GM12878 (cell line): ENCODE results near the gene BBC3. TPM values are rescaled to one million over a fixed set of nuclear protein-coding genes. Genes with fewer than 3 reads are reported as not detected.

Experiments
- ATAC-seq: fragments of 200-7000 bp; cut with Tn5 transposase; 3 replicates; pipeline ENCODE4 v1.9.1; 2020; ENCODE audit warnings: mild to moderate bottlenecking, moderate library complexity
- BruUV-seq: library from RNA; stranded (reverse); fragments of 400-500 nt; replicated peaks from 2 replicates; lab custom pipeline; 2021; lab: Mats Ljungman, UMichigan
- CTCF ChIA-PET: fragments of 300-600 bp; sonication (Branson Sonifier 250); formaldehyde crosslinking; extraction: SDS; loops from one replicate; lab custom pipeline; 2021; ENCODE audit warnings: inconsistent platforms; lab: Yijun Ruan, JAX
- POLR2A ChIA-PET: fragments of 350-600 bp; formaldehyde crosslinking; extraction: SDS; loops from one replicate; lab custom pipeline; 2021; ENCODE audit warnings: inconsistent platforms; lab: Charles Lee
- RAD21 ChIA-PET: fragments of 300-600 bp; sonication (Branson Sonifier 250); formaldehyde crosslinking; loops from one replicate; lab custom pipeline; 2023; ENCODE audit warnings: antibody characterized with exemption; ENCODE audit not compliant: unreplicated experiment; lab: Charles Lee
- SMC1A ChIA-PET: fragments of 300-600 bp; sonication (Branson Sonifier 250); formaldehyde crosslinking; loops from one replicate; lab custom pipeline; 2023; ENCODE audit not compliant: unreplicated experiment, uncharacterized antibody; lab: Charles Lee
- DNase-seq: peaks from one replicate; pipeline ENCODE4 v3.0.0-alpha.2; 2011; ENCODE audit warnings: low read depth, low spot score
- FAIRE-seq: peaks from 3 replicates; lab custom pipeline; 2011; peaks lifted over from hg19 to GRCh38; lab: Jason Lieb, UNC
- H2AFZ ChIP-seq: 2 replicates; pipeline ENCODE4 v1.6.0; 2011; ENCODE audit warnings: low read depth, low read length, control low read depth; ENCODE audit not compliant: control insufficient read depth
- H3K27ac ChIP-seq: 2 replicates; pipeline ENCODE4 v1.5.1; 2011; ENCODE audit warnings: control low read depth; ENCODE audit not compliant: control insufficient read depth, insufficient read depth
- H3K27me3 ChIP-seq, 2 experiments: replicated peaks in 1 of 2; 2 replicates each; pipeline versions ENCODE4 v1.6.0 to v1.6.1; 2011; ENCODE audit warnings: low read length in 1 of 2; ENCODE audit not compliant: control insufficient read depth in 2 of 2, insufficient read depth in 2 of 2
- H3K36me3 ChIP-seq, 2 experiments: 2 replicates each; pipeline ENCODE4 v1.5.1; 2011; ENCODE audit warnings: low read length in 1 of 2; ENCODE audit not compliant: control insufficient read depth in 2 of 2, insufficient read depth in 2 of 2
- H3K4me1 ChIP-seq: 2 replicates; pipeline ENCODE4 v1.6.1; 2011; ENCODE audit warnings: mild to moderate bottlenecking, low read length, moderate library complexity, mixed read lengths; ENCODE audit not compliant: control insufficient read depth, insufficient read depth
- H3K4me2 ChIP-seq: 2 replicates; pipeline ENCODE4 v1.6.0; 2011; ENCODE audit warnings: control low read depth; ENCODE audit not compliant: control insufficient read depth, insufficient read depth
- H3K4me3 ChIP-seq: fragments of 200-600 bp; sonication (generic); 2 replicates; pipeline ENCODE4 v1.5.1; 2016
- H3K79me2 ChIP-seq: 2 replicates; pipeline ENCODE4 v1.6.0; 2011; ENCODE audit warnings: low read length; ENCODE audit not compliant: control insufficient read depth, insufficient read depth
- H3K9ac ChIP-seq: 2 replicates; pipeline ENCODE4 v1.8.0; 2011; ENCODE audit warnings: low read length, control low read depth, mixed read lengths; ENCODE audit not compliant: control insufficient read depth, insufficient read depth
- H3K9me3 ChIP-seq: replicated peaks from 3 replicates; pipeline ENCODE4 v1.5.1; 2011; ENCODE audit warnings: mild to moderate bottlenecking, low read length; ENCODE audit not compliant: control insufficient read depth, insufficient read depth
- H4K20me1 ChIP-seq: 2 replicates; pipeline ENCODE4 v1.6.0; 2011; ENCODE audit not compliant: control insufficient read depth, insufficient read depth
- E4F1 ChIP-seq: fragments of 450-650 bp; IDR thresholded peaks from 2 replicates; pipeline ENCODE4 v1.6.1; 2018; ENCODE audit warnings: borderline replicate concordance, mild to moderate bottlenecking; ENCODE audit not compliant: partially characterized antibody
- HDAC2 ChIP-seq: fragments of 200-600 bp; sonication (generic); IDR thresholded peaks from 2 replicates; pipeline ENCODE4 v1.6.1; 2017
- HDAC6 ChIP-seq: fragments of 200-600 bp; sonication (generic); IDR thresholded peaks from one replicate; pipeline ENCODE4 v1.8.0; 2017; ENCODE audit warnings: antibody characterized with exemption; ENCODE audit not compliant: unreplicated experiment
- JUND ChIP-seq: IDR thresholded peaks from 2 replicates; pipeline ENCODE4 v1.6.1; 2012; ENCODE audit warnings: low read depth, mild to moderate bottlenecking, low read length, improper control_type of control experiment, moderate library complexity
- MTA2 ChIP-seq: fragments of 450-650 bp; IDR thresholded peaks from 2 replicates; pipeline ENCODE4 v1.6.1; 2016; ENCODE audit warnings: low read depth, mild to moderate bottlenecking, moderate library complexity
- RELA ChIP-seq: fragments of 450-650 bp; IDR thresholded peaks from 2 replicates; pipeline ENCODE4 v1.8.0; 2014; ENCODE audit warnings: borderline replicate concordance; ENCODE audit not compliant: partially characterized antibody
- SP1 ChIP-seq: IDR thresholded peaks from one replicate; pipeline ENCODE4 v1.6.1; 2011; ENCODE audit warnings: low read depth, low read length
- STAT3 ChIP-seq: IDR thresholded peaks from 2 replicates; pipeline ENCODE4 v1.6.1; 2011; ENCODE audit warnings: low read depth, low read length, improper control_type of control experiment
- USF2 ChIP-seq: IDR thresholded peaks from 2 replicates; pipeline ENCODE4 v1.6.1; 2011; ENCODE audit warnings: low read depth, low read length, improper control_type of control experiment, borderline replicate concordance
- ZNF207 ChIP-seq: fragments of 450-650 bp; IDR thresholded peaks from 2 replicates; pipeline ENCODE4 v1.6.1; 2014; ENCODE audit warnings: antibody characterized with exemption, mild to moderate bottlenecking, borderline replicate concordance
- ZNF592 ChIP-seq: fragments of 450-650 bp; IDR thresholded peaks from 2 replicates; pipeline ENCODE4 v1.6.1; 2017; ENCODE audit warnings: mild to moderate bottlenecking, moderate library complexity
- WGBS: methylation state at CpG from one replicate; pipeline ENCODE4 v1.1.6; 2016; ENCODE audit warnings: low lambda C conversion rate; ENCODE audit not compliant: insufficient replicate concordance, insufficient coverage; ENCODE audit errors: missing lambda C conversion rate; 5-methylcytosine and 5-hydroxymethylcytosine counted together
- in situ Hi-C: fragments of 300-500 bp; cut with MboI; formaldehyde crosslinking; loops from 9 replicates; pipeline ENCODE4 v1.14.3; 2018; ENCODE audit warnings: mixed read lengths
- intact Hi-C: fragments of 100-400 bp; cut with micrococcal nuclease; formaldehyde crosslinking; loops from one replicate; pipeline ENCODE4 v1.14.2; 2022; ENCODE audit not compliant: unreplicated experiment
- polyA plus RNA-seq, 11 experiments: library from polyadenylated mRNA; depleted of rRNA in 4 of 11; unstranded in 6 of 11; stranded (reverse) in 5 of 11; fragments of >200 nt; fragmentation: Nextera tagmentation in 4 of 11; fragmentation: Illumina TruSeq in 1 of 11; extraction: Ambion mirVana in 4 of 11; extraction: Trizol in 1 of 11; gene quantifications; 1 replicate in 1 of 11; 2 replicates in 10 of 11; pipeline versions ENCODE4 v1.2.1 to v1.2.3, GENCODE V29; 2011 to 2016; ENCODE audit warnings: inconsistent platforms in 2 of 11, missing spikeins in 2 of 11, low read depth in 1 of 11
- total RNA-seq, 4 experiments: library from RNA; depleted of rRNA in 3 of 4; stranded (reverse); fragments of >200 nt in 3 of 4; fragmentation: Illumina TruSeq in 1 of 4; extraction: Trizol in 1 of 4; gene quantifications; 2 replicates each; pipeline versions ENCODE4 v1.2.1 to v1.2.3, GENCODE V29; 2013 to 2021

Gene BBC3
- total and polyA plus RNA-seq, 10 of the 15 experiments (the other 5 are each of a cell fraction or from before 2014, with no cell fraction given) = 0.10 to 17.9 (median 7.5) TPM

- TF ChIP-seq ZNF592 (no peak), JUND (no peak)
- TF ChIP-seq, all 136 proteins: peak for 0
These were observed 43.7 kb downstream of the BBC3 start (continued) for GRCh38 chr19:47187335-47187655.

GRCh38 chr19:47186446-47187334 lies 44.3 kb downstream of the BBC3 start:
- peak overlapping the region; percentile 86 for H3K4me2 ChIP-seq
- H4K20me1 ChIP-seq = no peaks in the 10 kb centered on the region
- CTCF ChIA-PET = interaction anchor here (0.6 to 4.4 kb wide), 21 partner anchors 8 to 260 kb away, joined by 3 to 28 read pairs (median 7); partner anchors contain the start of genes SAE1 and ZC3H4
- intact Hi-C loops = loop anchor here (5.0 kb wide), 1 partner anchor 34 kb away; no protein-coding TSS in a partner anchor
- TSS peak; percentile 21 for BruUV-seq
- RAD21 ChIA-PET = interaction anchor here (1.0 to 2.9 kb wide), 15 partner anchors 15 to 151 kb away, joined by 3 to 23 read pairs (median 7); partner anchors contain the start of genes CCDC9, INAFM1 and ZC3H4
- H3K27ac ChIP-seq = peak overlapping the region; percentile 87
- DNase-seq = peak; percentile 89
- no peaks in the 10 kb centered on the region; the same call in none of the 2 replicates for H3K79me2 ChIP-seq
- ATAC-seq = peak; percentile 96
- no peaks in the 10 kb centered on the region for H3K27me3 ChIP-seq
- peaks cover 19% of the 10 kb centered on the region for H3K4me1 ChIP-seq
- H3K9ac ChIP-seq = peak overlapping the region; percentile 39
- H3K36me3 ChIP-seq = peaks cover 10 to 23% of the 10 kb centered on the region in 2 experiments
- peak; percentile 96 for FAIRE-seq
- POLR2A ChIA-PET = interaction anchor here (0.9 to 2.4 kb wide), 6 partner anchors 24 to 57 kb away, joined by 3 to 7 read pairs (median 4); no protein-coding TSS in a partner anchor
- 4% methylated on average over 17 of the region's 17 CpGs for WGBS
- peak overlapping the region; percentile 33 for H2AFZ ChIP-seq
- SMC1A ChIA-PET = interaction anchor here (0.6 to 3.7 kb wide), 16 partner anchors 10 to 392 kb away, joined by 3 to 24 read pairs (median 5); partner anchors contain the start of gene CCDC9
- no peaks in the 10 kb centered on the region for H3K9me3 ChIP-seq
- no peak overlapping the region for H3K4me3 ChIP-seq
- in situ Hi-C loops = no loop called here
- TF ChIP-seq USF2 (no peak), E4F1 (no peak), MTA2 (peak; percentile 49), STAT3 (no peak), RELA (no peak), SP1 (peak; percentile 16), ZNF207 (no peak), HDAC6 (no peak), HDAC2 (no peak)
